GM21825 (cell line): ENCODE measurements around the gene CYB561.

Source experiments
- ATAC-seq: cut with Tn5 transposase; IDR thresholded peaks from one replicate; pipeline ENCODE4 v1.9.1; 2021; ENCODE audit warnings: mild to moderate bottlenecking, moderate library complexity; ENCODE audit not compliant: unreplicated experiment

The CYB561 gene

DNA sequence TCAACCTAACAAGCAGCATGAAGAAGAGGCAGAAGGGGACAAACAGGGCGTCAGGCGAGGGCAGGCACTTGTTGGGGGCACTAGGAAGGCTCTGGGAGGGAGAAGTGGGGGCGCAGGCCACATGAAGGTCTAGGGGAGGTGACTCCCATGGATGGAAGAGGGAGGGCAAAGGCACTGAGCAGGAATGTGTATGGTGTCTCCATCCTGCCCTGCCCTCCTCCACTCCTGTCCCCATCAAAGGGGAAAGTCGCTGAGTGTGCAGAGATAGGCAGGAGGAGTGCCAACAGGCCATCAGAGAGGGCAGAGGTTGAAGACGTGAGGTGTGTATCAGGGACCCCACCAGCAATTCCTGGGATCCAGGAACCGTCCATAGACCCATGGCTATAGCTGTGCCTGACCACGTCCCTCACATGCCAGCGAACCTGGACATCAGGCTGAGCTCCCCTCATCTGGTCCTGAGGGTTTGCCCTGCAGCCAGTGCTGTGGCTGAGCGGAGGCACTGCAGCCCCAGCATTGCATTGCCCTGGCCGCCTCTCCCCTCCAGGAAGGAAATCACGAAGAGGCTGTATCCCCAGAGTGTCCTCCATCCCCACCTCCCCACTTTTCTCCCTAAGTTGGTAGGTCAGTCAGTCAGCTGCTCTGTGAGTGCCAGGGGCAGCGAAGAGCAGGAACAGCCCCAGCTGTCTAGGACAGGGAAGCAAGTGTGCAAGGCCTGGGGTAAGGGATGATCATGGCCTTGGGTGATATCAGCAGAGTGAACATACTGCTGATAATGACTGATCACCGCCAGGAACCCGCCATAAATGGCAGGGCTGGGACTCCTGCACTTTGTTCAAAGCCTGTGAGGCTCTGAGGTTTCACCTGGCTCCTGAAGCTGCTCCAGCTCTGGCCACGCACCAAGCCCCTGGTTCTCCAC, 6.2 kb upstream of the CYB561 start:
- no peak for ATAC-seq

DNA sequence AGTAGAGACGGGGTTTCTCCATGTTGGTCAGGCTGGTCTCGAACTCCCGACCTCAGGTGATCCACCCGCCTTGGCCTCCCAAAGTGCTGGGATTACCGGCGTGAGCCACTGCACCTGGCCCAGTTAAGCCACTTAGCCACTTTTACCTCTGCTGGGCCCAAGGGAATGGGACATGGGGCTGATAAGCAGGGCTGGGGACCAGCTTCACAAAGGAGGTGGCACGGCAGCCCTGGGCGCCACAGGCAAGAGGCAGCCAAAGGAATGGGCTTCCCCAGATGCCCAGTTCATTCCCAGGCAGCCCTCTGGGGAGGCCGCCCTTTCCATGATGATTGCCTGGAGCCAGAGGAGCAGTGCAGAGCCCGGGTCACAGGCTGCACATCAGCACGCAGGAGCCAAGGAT, 5.0 kb upstream of the CYB561 start:
- no peak for ATAC-seq

DNA sequence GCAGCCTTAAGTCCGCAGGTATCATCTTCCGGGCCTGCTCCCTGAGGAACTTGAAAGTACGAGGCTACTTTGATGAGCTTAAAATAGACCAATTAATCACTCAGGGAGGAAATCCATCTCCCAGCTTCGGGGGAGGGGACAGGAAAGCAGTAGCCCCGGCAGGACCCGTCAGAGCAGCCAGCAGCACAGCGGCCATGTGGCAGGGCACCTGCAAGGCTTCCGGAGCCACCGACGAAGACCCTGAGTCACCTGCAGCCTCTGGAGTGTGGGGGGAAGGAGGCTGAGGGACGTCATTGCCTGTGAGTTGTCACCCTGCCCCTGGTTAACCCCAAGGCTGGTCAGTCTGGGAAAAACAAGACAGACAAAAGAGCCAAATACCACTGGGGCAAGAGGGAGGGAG, 4.4 kb upstream of the CYB561 start:
- no peak for ATAC-seq

DNA sequence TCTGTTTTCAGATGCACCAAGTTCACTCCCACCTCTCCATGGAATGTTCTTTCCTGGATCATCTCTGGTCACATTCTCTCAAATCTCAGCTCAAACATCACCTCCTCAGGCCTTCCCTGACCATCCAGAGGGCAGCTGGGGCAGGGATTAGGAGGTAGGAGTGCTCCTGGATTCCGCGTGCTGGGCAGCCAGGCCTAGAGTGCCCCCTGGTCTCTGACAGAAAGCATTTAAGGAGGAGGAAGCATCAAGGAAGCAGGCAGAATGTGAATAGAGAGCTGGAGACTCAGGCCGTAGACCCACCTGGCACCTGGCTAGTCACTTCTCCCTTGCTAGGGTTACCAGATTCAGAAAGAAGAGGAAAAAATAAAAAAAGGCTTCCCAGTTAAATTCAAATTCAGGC, 2.5 kb upstream of the CYB561 start:
- no peak for ATAC-seq

DNA sequence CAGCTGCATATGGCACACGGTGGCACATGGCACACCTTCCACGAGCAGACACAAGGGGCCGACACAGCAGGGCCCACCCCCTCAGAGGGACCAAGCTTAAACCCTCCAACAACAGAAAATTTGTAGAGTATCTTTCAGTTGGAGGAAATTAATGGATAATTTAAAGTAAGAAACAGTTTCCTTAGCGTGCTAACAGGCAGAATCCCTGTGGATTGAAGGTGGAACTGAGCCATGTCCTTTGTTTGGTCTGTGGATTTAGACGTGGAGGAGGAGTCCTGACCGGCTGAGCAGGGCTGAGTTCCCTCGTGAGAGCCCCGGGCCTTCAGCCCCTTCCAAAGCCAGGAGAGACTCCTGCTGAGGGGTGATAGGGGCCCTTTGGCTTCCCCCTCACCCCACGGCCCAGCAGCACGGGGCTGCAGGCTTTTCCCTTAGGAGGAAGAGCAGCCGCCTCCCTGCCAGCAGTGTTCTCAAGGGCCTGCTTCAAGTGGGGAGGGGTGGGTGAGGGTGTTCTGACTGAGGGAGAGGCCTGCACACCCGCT, 1.4 kb upstream of the CYB561 start:
- ATAC-seq = no peak

DNA sequence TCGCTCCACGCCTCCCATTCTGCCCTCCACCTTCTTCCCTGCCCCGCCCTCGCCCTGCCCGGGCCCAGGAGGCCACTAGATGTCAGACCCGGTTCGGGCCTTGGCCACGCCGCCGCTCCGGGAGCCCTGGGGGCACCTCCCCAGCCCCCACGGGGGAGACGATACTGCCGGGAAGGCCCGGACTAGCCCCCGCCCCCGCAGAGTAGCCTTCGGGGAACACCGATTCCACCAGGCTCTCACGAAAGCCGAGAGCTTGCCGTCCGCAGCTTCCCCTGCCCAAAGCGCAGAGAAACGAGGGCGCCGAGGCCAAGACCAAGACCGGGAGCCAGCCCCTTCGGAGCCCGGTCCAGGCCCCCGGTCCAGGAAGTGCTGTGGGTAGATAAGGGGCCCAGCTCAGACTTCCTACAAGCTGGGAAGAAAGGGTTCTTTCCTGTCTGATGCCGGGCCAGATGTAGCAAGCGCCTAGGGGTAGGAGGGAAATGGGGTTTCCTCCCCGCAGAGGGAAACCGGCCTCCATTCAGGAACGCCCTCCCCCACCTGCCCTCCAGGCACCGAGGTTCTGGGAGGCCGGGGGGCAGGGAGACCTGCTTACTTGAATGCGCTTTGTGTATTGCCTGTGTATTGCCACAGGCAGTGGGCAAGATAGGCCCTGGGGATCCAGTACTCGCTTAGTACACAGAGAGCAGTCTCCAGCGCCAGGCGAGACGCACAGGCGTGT, 806 bp upstream of the CYB561 start:
- ATAC-seq = peak; percentile 41

DNA sequence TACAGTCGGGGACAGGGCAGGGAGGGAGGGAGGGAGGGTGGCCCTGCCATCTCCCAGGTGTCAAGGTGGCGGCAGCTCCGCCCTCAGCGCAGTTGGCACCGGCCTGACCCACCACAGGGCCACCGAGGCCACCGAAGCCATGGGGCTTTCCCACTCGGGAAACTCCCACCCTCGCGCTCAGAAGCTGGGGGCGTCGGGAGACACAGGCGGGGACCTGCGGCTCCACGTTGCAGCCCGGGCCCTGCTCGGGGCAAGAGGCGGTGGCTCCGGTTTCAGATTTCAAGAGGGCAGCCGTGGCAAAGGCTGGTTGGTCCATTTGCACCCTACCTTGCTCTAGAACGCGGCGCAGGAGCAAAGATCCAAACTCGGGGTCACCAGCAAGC, 544 bp downstream of the CYB561 start:
- no peak for ATAC-seq

DNA sequence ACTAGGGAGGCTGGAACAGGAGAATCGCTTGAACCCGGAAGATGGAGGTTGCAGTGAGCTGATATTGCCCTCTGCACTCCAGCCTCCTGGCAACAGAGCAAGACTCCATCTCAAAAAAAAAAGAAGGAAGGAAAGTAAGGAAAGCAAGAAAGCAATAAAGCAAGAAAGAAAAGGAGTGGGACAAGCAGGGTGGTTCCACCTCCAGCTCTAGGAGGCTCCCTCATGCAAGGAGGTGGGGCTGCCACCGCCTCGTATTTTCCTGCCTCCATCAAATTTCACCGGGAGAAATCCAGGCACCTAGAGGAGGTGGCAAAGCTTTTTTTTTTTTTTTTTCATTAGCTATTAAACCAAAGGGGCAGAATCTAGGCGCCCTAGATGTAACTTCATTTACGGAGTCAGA, 1.0 kb downstream of the CYB561 start:
- ATAC-seq = no peak

DNA sequence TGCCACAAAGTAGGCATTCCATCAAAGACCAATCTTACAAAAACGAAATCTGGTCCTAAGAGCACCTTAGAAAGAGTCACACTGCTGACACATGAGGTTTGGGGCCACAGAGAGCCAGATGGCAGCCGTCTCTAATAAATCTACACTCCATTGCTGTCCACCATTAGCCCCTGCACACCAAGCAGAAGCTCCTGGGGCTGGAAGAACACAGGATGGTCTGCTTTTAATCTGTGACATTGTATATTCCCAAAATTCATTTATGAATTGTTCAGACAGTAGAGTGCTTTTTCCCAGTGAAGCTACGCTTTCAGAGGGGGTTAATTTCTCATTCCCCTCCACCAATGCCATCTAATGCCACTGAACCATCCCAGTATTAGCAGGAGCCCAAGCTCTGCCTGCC, 1.6 kb downstream of the CYB561 start:
- no peak for ATAC-seq

DNA sequence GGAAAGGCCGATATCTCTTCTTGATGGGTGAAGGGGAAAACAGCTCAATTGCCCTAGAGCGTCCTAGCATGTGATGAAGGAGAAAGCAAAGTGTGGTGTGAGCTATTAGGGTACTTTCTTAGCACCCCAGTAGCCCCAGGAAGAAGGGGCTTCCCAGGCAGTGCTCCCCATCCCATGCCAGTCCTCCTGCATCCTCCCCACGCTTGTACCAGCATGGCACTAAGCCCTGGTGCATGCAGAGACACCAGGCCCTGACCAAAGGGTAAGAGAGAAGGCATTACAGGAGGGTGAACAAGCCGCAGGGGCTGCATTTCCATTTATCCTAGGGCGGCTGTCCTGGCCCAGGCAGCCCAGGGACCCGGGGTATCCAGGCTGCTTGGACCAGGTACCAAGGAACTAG, 3.1 kb downstream of the CYB561 start:
- ATAC-seq = no peak

DNA sequence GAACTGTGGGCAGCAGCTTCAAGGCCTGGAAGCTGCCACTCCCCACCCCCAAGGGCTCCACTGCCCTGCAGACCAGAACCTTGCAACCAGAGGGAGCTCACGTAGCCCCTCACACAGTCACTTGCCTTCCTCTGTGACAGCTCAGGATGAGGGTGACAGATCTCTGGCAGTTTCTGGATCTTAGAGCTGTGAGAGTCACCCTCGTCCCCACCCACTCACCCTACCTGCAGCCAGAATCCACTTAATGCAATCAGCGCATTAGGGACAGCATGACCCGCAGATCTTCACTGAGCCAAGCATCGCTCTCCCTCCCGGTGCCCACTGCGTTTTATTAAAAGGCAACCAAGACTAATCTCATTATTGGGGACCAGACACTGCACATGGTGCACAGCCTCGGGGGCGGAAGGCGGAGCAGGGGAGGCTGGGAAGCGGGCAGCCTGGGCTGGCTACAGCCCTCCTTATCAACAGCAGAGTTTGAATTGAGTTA, 3.5 kb downstream of the CYB561 start:
- ATAC-seq = no peak

DNA sequence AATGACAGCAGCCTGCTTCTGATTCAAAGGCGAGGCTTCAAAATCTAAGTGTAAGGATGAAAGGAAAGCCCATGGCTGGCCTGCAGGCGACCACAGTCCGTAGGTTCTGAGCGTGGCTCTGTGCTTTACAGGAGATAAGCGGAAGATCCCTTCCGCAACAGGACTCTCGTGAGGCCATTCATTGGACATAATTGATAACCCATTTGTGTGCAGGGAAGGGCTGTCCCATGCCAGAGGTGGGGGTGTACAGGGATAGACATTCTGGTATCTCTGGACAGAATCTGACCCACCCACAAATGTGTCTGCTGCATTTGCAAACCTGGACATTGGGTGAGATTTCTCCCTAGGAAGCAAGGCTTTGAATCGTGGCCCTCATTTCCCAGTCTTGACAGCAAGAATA, 4.0 kb downstream of the CYB561 start:
- no peak for ATAC-seq

DNA sequence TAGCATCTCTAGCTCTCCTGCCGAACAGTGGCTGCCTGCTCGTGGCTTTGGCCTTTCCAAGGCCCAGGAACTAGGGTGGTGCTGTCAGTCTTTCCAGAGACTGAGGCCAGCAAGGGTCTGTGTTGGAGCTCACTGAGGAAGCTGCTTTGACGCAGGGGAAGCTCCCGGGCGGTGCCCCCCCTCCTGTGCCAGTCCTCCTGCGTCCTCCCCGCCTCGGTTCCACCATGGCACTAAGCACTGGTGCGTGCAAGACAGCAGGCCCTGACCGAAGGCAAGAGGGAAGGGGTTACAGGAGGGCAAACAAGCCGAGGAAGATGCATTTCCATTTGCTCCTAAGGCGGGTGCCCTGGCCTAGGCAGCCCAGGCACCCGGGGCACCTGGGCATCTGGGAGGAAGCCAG, 4.5 kb downstream of the CYB561 start:
- ATAC-seq = no peak

DNA sequence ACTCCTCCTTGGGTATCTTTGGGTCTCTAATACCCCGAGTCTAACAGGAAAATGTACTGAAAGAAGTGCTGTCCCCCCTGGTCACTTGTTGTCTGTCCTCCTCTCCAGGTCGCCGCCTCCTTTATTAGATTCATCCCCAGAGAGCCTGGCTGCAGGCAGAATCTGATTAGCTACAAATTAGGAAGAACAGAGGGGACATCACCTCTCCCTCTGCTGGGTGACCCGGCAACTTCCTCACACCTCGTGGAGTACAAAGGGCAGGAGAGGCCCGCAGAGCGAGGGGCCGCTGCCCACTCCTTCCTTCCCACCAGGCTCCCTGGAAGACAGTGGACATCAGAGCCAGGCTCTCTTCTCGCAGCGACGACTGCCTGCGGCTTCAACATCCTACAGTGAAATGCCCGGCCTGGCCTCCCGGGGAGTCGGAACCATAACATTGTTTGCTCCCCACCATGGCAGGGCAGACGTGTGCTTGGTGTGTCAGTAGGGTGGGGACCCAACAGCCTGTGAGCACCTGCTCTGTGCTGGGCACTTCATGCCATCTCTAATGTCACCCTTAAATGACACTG, 5.3 kb downstream of the CYB561 start:
- no peak for ATAC-seq

DNA sequence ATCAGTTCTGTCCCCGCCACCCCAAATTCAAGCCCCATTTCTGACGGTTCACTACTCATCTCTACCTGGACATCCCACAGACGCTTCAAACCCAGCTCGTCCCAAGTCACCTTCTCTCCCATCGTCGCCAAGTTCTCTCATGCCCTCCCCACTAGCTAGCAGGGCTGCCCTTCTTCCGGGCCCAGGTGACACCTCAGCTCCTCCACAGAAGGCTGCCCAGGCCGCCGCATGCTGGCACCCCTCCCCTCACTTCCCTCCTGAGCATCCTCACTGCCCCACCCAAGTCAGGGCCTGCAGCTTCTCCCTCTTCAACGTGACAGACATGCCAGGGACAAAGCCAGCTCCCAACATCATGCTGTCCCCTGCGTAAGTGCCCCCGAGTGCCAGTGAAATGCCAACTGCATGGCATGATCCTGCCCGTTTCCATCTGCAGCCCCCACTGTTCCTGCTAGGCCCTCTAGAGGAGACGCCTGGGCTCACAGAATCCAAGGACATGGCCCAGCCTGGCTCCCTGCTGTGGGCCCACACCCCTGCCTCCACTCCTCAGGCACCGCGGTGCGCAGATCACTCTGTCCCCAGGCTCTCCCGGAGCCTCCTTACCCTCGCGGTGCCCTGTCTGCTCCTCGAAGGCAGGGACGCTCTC, 5.9 kb downstream of the CYB561 start:
- ATAC-seq = no peak

DNA sequence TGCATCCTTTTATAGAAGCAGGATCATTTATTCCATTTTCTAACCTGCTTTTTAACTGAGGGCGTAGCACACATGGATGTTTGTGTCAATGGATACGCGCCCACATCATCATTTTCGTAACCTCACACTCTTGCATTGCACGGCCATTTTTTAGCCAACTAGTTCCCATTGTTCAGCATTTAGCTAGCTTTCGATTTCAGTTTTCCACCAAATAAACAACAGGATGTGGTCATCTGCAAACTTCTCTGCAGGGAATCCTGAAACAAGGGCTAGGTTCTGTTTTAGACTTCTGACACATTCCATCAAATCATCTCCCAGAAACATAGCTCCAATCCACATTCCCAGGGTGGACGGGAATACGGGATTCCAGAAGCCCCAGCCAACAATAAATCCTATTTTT, 6.4 kb downstream of the CYB561 start:
- no peak for ATAC-seq

DNA sequence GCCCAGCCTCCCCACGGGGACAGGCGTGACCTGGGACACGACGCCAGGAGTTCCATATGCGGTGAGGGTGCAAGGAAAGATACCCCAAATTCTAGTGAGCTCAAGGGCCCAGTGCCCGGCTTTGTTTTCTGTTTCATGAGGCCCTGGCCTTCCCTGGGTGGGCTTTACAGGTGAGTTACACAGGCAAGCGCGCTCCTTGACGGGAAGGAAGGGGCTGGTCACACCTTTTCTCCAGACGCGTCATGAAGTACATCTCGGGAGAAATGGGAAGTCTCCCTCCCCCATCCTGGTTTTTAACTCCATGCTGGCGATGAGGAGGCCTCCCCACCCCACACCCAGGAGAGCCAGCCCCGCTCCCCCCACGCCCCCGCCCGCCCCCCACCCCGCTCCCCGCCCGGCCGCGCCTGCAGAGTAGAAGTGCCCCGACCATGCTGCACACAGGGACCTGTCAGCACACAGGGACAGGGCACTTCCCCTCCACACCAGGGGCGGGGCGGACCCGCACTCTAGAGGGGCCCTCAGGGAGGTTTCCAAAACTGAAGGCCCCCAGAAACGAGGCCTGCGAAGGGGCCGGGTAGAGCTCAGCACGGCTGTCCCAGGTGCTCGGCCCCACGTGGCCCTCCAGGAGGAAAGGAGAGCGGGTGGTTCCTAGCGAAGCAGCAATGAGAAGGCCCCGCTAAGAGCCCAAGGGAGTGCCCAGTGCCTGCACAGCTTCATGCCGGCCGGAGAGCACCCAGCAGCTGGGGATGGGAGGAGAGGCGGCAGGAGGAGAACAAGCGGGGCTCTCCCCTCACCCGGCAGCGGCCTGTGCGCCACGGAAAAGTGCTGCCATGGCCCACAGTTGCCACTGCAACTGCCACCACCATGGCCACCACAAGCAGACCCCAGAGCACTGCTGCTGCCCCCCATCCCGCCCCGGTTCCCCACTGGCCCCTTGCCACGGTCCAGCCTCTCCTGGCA, 7.7 kb downstream of the CYB561 start:
- ATAC-seq = no peak

DNA sequence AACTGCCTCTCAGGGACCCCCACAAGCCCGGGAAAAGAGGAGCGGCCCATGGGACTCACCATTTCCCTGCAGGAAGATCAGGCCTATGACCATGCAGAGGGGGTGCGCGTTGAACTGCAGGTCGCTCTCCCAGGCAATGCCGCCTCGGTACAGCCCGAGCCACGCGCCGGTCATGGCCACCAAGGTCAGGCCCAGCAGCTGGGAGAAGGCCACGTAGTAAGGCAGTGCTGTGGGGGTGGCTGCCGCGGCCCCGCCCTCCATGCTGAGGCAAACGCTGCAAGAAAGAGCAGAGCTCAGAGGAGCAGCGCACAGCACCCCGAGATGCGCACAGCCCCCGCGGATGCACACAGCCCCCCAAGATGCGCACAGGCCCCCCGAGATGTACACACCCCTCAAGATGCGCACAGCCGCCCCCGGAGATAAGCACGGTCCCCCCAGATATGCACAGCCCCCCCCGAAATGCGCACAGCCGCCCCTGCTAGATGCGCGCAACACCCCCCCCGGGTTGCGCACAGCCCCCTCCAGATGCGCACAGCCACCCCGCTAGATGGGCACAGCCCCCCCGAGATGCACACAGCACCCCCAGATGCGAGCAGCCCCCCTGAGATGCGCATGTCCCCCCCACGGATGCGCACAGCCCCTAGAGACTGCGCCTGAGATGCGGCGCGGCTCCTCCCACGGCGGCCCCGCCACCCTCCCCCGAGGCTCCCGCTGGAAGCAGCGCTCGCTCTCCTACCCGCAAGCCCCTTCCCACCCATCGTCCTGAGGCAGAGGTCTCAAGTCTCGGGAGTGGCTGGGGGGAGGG, 8.6 kb downstream of the CYB561 start:
- no peak for ATAC-seq

DNA sequence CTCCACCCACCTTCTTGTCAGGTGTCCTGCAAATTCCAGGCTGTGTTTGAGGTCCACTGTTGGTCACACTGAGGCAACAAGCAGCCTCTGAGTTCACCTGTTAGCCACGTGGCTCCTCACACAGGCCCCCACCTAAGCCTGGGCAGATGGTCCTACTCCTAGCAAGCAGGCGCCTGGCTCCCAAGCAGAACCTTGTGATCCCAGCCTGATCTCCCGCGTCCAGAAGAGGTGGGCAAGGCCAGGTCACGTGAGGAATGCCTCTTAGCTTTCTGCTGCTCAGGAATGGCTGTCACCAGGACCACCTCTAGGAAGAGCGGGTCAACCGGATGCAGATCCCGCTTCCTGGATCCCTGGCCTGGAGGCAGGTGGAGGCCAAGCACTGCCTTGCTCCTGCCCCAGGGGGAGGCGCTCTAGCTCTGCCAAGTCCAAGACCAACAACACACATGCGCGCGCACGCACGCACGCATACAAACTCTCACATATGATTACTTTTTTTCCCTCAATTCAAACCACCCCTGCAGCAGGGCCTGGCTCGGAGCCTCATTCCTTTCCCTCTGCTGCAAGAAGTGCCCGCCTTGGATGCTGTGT, 9.5 kb downstream of the CYB561 start:
- ATAC-seq = no peak
